GM18861 (cell line): ENCODE results near the gene THBS4.

ENCODE experiments used
- ATAC-seq: cut with Tn5 transposase; IDR thresholded peaks from one replicate; pipeline ENCODE4 v1.9.1; 2021; ENCODE audit not compliant: unreplicated experiment

Gene THBS4

DNA sequence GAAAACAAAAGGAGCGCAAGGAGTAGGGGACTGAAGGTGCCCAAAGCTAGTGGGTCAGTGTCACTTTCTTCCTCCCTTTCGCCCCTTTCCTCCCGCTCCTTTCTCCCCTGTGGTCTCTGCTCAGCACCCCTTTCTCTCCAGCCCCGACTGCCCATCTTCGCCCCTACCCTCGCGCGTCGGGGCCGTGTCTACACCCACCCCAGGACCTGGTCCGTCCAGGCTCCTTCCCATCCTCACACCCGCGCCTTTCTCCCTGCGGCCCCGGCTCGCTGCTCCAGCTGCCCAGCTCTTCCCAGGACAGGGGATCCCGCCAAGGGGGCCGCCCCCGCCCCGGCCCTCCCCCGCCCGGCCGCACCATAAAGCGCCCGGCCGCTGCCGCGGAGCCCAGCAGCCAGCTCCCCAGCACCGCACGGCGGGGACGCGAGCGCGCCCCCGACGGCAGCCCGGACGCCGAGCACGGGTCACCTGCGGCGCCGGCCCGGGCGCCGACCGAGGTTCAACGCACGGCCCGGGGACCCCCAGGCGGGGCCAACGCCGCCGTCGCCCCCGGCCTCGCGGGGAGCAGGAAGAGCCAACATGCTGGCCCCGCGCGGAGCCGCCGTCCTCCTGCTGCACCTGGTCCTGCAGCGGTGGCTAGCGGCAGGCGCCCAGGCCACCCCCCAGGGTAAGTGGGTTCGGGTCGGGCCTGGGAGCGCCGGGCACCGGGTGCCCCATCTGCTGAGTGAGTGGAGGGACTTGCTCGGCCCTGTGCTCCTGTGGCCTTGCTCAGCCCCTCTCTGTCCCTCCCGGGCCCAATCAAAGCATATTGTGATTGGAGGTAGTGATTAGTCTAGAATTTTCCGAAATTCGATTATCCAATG lies at the start of gene THBS4:
Gene THBS4 (plus strand): TSS at position 387 of the 860 bp plus-strand sequence. CDS start 190 bp downstream, at position 577.
- ATAC-seq: no peak

DNA sequence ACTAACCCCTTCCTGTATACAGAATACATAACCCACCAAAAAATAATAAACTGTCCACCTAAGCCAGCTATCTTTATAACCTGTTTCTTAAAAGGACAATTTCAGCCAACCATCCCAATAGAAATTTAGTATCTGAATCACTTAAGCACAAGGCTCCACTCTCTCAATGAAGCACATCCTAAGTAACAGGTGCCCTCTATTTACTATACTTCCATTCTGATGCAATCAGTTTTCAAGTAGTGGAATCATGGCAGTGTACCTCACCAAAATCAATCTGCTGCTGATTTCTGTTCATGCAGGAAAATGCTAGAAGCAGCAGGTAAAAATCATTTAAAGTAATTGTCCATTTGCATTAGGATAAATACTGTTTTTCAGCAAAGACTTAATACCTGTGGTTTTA lies 48.9 kb upstream of the THBS4 start:
- no peak for ATAC-seq

DNA sequence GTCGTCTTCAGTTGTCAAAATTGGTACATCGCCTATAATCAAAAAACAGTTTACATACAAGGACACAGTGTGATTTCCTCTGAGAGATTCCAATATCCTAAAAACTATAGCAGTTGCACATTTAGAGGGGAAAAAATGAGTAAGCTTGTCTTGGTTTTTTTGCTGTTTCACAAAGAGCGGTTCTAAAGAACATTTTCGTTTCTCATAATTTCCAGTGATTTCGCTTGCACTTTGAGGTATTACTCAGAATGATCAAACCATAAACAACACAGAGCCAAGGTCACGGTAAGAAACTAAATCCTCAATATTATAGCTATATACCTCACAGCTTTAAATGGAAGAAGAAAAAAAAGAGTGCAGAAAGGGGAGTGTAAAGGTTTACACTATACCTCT lies 44.9 kb upstream of the THBS4 start:
- peak; percentile 51 for ATAC-seq

DNA sequence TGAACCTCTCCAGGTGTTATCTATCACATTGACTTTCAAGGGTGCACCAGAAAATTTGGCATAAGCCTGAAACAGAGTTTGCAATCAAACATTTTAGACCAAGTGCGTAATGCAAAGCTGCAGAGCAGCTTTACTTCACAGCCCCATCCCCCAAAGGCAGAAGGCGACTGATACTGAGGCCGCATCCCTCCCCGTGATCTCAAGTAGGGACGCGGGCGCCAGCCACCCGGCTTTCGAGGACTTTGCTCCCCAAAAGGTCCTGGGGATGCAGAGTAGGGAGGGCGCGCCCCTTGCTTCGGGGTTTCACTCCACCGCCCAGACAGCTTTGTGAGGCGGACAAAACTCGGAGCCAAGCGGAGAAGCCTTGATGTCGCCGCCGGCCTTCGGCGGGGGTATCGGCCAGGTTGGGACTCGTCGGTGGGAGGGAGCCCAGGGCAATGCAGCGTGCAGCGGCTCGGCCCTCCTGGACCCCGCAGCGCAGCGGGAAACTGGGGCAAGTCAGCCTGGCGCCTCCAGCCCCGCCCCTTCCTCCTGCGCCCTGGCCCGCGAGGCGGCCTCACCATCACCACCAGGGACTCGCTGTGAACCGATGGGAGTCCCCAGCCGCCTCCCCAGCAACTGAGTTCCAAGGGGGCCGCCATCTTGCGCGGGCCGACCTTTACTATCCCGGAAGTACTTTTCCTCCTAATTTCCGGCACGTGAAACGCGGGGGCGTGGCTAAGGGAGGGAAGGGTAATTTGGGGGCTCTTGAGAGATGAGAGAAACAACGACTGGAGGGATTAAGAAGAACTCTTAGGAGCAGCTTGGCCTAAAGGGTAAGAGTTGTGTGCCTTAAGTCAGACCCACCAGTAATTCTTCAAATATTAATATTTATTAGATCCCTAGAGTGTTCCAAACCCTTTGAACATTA lies 44.3 kb upstream of the THBS4 start, which contains the start of gene MTX3:
Gene MTX3 (minus strand): TSS at position 665 of the 910 bp plus-strand sequence. CDS start 24 bp downstream, at position 641.
- ATAC-seq: peak; percentile 77

DNA sequence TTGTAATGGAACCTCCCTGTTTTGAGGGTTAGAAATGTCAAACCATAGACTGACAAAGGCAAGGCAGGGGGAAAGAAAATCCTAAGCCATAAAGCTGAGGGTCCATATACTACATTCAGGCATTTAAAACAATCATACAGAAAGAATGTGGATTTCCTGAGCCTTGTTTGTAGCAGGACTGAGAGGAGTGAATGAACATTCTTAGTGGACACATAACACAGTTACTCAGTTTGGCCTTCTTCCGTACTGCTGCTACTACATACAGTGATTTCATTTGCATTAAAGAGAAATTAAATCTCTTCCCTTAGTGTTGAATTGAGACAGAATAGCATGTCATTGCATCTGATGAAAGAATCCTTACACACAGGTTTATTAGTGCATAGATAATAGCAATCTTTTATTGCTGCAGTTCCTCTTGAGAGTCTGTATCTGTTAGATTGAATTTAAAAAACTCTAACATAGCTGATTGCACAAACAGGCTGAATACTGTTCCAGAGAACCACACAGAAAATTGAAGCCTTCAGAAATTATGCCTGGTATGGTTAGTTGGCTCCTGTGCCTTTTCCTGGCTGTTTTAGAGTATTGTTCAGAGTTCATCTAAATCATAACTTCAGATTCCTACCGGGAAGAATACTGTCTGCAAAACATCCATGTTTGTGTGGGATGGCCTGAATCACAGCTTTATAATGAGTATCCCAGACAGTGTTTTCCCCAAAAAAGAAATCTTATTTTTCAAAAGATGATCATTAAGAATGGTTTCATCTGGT lies 42.1 kb upstream of the THBS4 start:
- ATAC-seq: no peak

DNA sequence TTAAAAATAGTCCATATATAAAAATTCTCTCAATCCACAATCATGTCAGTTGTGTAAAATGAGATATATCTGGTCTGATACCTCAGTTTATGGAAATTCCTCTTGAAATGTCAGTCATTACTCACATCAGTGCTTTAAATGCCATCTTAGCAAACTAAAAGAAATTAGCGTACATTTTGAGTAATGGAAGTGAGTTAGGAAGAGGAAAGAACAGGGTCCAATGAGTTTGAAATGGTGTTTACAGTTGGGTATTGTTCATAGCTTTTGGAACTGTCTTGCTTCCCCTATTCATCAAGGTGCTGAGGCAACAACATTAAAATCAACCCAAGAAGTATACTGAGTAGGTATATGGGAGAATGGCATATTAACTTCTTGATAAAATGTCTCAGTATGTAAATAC lies 35.4 kb upstream of the THBS4 start:
- ATAC-seq: no peak

DNA sequence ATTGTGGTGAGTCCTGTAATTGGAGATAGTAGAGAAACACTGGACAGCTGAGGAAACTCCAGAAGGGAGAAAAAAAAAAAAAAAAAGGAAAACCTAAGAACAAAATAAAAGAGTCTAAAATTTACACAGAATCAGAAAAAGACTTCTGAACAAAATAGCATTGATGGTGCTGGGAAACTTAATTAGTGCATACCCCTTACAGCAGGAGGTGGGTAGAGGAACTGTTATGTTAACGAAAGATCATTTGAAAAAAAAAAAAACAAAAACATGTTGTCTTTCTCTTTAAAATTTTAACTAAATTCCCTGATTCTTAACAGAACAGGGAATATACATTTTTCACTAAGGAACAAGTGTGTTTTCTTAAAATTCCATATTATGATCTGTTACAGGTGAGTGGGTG lies 32.5 kb upstream of the THBS4 start:
- no peak for ATAC-seq

DNA sequence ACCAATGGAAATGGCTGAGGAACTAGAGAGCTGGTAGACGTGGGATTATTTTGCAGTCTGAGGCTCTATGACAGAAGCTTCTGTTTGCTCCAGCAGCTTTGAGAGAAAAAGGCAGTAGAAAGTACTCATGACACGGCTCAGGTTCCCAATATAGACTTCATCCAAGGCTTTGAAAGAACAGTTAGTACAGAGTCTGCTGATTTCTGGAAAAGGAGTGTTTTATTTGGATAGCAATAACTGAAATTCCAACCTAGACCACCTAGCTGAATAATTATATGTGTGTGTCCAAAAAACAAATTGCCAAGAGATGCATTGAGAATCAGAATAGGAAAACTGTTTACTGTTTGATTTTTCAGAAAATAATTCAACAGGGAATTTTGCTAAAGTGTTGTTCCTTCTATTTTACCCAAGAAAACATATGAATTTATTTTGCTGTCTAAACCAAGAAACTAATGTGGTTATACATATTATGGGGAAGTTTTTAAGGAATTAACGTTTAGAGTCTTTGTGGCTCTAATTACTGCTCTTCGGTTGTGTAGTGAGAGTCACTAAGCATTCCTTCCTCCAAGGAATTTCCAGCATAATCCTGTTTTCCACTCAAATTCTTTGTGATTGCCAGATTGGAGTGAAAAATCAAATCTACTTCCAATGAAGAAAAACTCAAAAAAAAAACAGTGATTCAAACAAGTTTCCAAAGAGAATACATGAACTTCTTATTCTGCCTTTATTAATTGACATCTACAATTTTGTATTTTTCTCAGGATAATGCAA lies 26.0 kb upstream of the THBS4 start:
- no peak for ATAC-seq

DNA sequence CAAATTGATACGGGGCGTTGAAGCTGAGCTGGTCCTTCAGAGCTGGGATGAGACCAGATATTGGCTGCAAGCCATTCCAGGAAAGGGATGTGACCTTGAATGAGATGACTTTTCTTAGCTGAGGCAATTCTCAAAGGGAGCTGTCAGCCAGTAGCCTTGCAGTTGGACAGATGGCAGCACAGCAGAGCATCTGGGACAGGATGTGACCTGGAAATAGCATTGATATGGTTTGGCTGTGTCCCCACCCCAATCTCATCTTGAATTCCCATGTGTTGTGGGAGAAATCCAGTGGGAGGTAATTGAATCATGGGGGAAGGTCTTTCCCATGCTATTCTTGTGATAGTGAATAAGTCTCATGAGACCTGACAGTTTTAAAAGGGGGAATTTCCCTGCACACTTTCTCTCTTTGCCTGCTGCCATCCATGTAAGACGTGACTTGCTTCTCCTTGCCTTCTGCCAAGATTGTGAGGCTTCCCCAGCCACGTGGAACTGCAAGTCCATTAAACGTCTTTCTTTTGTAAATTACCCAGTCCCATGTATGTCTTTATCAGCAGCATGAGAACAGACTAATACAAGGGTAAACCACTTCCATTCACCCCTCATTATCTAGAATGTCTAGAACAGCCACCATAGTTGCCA lies 24.3 kb upstream of the THBS4 start:
- ATAC-seq: no peak

DNA sequence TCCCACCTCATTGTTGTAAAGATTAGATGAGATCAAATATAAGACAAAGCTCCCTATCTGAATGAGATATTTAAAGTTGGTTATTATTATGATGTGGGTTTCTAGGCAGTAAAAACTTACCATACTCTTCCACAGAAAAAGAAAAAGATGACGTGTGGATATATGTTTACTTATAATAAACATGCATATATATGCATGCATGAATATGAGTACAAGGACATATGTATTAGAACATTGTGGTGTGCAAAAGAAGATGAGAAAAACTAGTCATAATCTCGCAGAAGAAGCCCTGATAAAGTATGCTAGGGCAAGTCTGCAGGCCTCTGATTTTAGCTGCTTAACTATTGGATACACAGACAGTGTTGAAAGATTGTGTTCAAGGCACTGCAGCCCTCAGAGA lies 10.1 kb upstream of the THBS4 start:
- no peak for ATAC-seq

DNA sequence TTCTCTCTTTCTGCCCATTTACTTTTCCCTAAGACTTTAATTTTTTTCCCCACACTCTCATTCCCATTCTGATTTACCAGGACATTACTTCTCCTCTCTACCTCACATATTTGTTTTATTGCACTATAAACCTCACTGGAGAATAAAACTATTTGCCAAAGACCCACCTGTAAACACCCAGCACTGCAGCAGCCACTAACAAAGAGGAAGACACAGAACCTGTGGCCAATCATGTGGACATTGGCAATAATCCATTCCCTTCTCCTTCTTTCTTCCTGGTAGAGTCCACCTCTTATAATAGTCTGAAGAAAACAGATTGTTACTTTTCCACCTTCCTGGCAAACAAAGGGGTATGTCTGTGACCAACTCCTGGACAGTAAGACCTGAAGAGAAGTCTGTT lies 8.3 kb upstream of the THBS4 start:
- no peak for ATAC-seq

DNA sequence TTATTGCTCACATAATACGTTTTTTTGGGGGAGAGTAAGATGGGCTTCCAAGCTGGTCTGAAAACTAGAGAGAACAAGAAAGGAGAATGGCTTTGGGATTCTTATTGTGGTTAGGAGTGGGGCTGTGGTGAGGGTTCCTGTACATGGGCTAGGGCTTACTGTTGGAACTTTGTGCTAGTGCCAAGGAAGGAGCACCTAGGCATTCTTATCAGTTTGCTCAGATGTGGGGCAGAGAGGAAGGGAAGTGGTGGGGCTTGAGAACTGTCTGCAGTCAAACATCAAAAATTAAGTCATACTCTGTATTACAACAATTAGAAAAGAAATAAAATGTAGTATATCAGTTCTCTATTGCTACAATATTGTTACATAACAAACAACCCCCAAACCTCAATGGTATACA lies 4.0 kb upstream of the THBS4 start:
- ATAC-seq: no peak

DNA sequence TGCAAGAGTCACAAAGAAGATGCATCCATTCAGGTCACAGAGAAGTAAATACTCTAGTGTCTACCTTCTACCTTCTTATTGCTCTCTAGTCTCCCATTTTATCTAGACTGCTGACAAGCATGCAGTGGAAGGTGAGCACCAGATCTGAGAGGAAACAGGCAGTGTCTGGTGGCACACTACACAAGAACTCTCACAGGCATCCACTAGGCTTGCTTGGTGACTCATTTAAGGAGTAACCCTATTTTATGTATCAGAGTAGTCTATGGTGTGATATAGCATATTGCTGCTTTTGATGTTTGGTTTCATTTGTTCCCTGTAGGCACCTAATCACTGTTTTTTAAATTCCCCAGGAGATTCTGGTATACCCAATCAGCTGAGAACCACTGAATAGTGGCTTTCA lies 1.6 kb upstream of the THBS4 start:
- no peak for ATAC-seq

DNA sequence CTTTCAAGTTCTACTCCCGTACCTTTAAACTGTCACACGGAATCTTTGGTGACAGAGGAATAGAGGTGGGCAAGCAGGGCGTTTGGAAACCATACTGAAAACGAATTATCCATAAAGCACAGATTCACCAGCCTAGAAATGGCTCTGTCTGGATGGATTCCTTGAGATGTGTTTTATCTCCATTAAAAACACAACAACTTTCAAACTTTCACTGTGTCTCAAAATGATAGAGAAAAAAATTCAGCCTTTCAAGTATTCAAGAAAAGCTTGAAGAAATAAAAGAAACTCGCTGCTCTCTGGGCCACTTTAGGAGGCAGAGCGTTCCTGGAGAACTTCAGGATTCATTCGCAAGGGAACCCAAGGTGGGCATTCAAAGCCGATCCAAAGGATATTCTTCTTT lies 589 bp upstream of the THBS4 start:
- no peak for ATAC-seq

DNA sequence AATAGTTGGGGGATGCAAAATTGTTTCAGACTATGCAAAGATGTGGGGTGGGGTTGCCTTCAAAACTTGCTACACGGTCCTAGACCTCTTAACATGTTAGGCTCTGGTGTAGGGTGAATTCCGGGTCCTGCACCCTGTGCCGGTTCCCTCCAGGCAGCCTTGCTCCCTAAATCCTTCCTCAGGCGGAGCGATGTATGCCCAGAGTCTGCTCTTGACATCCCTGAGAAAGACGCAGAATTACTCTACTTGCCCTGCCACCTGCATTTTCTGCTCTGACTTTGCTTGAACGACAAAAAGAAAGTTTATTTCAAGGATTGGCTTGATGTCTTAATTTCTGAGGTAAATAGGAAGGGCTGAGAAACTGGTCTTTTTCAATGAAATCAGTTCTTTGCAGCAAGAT lies 691 bp downstream of the THBS4 start:
- ATAC-seq: no peak

DNA sequence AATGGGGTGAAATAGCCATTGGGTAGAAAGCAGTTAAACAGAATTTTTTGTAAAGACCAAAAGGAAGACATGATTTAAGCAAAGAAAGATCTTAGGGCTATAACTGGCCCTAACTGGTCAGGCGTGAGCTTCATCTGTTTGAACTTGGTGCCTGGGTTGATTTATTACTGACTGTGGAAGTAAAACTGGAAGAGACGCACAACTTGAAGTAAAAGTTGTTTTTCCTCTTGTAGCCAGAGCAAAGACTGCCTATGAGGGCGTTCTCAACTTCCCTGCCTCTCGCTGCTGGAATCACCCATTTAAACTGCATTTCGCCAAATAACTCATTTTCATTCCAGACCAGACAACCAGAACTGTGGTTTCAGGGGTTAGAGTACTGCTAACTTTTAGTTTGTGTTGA lies 1.5 kb downstream of the THBS4 start:
- no peak for ATAC-seq

DNA sequence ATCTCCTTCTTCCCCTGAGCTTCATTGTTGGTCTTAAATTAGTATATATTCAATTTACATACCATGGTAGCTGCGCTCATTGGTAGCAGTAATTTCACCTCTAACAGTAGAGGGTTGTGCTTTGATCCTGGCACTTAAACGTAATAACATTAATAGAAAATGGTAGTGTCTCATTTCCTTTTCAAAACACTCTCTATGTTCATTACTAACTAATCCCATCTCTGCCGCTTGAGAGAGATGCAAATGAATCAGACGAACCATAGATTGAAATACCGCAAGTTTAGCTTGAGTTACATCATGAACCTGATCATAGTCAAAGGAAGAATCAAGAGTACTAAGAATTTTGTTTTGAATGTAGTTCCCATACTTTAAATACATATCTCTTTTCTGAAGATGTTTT lies 2.2 kb downstream of the THBS4 start:
- ATAC-seq: no peak

DNA sequence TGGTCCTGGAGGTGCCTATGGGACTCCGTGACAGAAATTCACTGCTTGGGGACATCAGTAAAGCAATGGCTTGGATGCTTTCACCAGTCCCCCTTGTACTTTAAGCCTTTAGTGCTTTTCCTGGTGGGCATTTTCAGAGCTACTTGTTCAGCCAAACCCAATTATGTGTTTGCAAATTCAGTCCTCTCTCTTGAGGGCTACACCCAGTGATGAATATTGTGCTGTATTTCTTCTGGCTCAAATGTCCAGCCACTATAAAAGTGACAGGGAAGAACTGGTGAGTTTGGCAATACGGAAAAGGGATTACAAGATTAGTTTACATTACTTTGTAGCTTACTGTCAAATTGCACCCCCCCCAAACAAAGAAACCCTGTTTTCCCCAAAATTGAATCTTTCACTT lies 4.5 kb downstream of the THBS4 start:
- ATAC-seq: no peak

DNA sequence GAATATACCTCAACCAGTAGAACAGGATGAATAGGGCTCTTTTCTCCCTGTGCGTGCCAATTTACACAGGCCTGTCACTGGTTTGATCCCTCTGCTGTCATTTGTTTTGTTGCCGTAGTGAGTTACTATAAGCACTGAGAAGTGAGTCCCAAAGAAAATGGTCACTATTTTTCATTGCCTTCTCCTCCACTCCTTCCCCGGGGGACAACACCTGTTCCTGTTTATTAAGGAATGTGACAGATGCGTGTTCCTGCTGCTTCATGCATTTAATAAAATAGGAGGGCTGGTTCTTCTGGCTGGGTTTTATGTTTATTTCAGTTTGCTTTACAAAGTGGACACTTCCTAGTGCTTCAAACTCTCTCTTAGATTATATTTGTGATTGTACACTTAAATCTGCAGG lies 6.4 kb downstream of the THBS4 start:
- no peak for ATAC-seq

DNA sequence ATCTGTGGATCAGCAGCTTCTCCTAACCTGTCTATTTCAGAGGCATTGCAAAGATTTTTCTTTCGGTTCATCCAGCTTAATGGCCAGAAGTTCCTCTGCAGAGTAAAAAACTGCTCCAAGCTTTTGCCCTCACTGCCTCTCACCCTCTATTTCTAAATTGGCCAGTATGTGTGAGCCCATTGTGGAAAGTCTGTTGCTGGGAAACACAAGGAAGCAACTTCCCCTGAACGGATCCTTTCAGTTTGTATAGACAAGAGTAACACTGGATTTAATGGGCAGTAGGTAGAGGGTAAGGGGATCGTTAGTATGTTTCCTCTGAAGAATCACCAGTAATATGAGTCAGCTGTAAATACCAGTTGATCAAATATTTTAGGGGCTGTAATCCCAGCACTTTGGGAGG lies 7.2 kb downstream of the THBS4 start:
- no peak for ATAC-seq
